Uterus (tissue), 4 donors: ENCODE measurements around the gene VAX1. TPM values are rescaled to one million over a fixed set of nuclear protein-coding genes. Genes with fewer than 3 reads are reported as not detected.

Experiments used
- DNase-seq, 2 donors: peaks; one replicate each; pipeline ENCODE4 v3.0.0-alpha.2; 2019 to 2020
- H3K27ac ChIP-seq, 2 donors: fragments of 200-600 bp; sonication (generic); 1 replicate in 1 of 2; 2 replicates in 1 of 2; pipeline ENCODE4 v1.5.1; 2016 to 2018
- H3K27me3 ChIP-seq, 2 donors: fragments of 200-600 bp; sonication (generic); one replicate each; pipeline ENCODE4 v1.5.1; 2018 to 2019; ENCODE audit warnings: control low read depth in 1 of 2
- H3K36me3 ChIP-seq, 2 donors: fragments of 200-600 bp; sonication (generic); one replicate each; pipeline ENCODE4 v1.5.1; 2019; ENCODE audit warnings: control low read depth in 1 of 2
- H3K4me1 ChIP-seq, 2 donors: fragments of 200-600 bp; sonication (generic); one replicate each; pipeline ENCODE4 v1.5.1; 2018 to 2019; ENCODE audit warnings: control low read depth in 1 of 2
- H3K4me3 ChIP-seq, 2 donors: fragments of 200-600 bp; sonication (generic); 1 replicate in 1 of 2; 2 replicates in 1 of 2; pipeline ENCODE4 v1.5.1; 2018 to 2019; ENCODE audit warnings: mild to moderate bottlenecking in 1 of 2
- H3K9me3 ChIP-seq, 2 donors: fragments of 200-600 bp; sonication (generic); one replicate each; pipeline ENCODE4 v1.5.1; 2019; ENCODE audit warnings: control low read depth in 1 of 2
- POLR2A ChIP-seq, 2 donors: fragments of 450-650 bp; IDR thresholded peaks; one replicate each; pipeline ENCODE4 v1.6.1; 2016; ENCODE audit warnings: antibody characterized with exemption in 2 of 2, mild to moderate bottlenecking in 1 of 2, moderate library complexity in 1 of 2
- intact Hi-C: fragments of 100-400 bp; cut with DNase I; formaldehyde crosslinking; loops from one replicate; pipeline ENCODE4 v1.15.1; 2023; ENCODE audit warnings: low total_unique reads
- total RNA-seq, 4 donors: library from RNA; depleted of rRNA in 3 of 4; stranded (reverse); fragments of >200 nt in 3 of 4; gene quantifications; one replicate each; pipeline versions ENCODE4 v1.1.0 to v1.2.4, GENCODE V29; 2014 to 2023
- TF ChIP-seq, protein P1 (sequence below), 4 experiments: fragments of 200-600 bp in 2 of 4; fragments of 450-650 bp in 2 of 4; sonication (generic) in 2 of 4; IDR thresholded peaks; one replicate each; pipeline ENCODE4 v1.5.1; 2016 to 2019; ENCODE audit warnings: antibody characterized with exemption in 4 of 4, mild to moderate bottlenecking in 2 of 4, moderate library complexity in 1 of 4
- donor health status: DM: yes; HTN: yes; CAD: no.

The VAX1 gene
- total RNA-seq, 4 donors from 2014 or later: not detected

GRCh38 chr10:117166418-117167345, 28.6 kb upstream of the VAX1 start:
- intact Hi-C loops: no loop called here
- Histone ChIP-seq H3K4me1 (peaks cover 0 to 15% of the 10 kb centered on the region in 2 donors), H3K9me3 (no peaks in the 10 kb centered on the region), H3K36me3 (no peaks in the 10 kb centered on the region), H3K4me3 (no peak overlapping the region), H3K27ac (no peak overlapping the region), H3K27me3 (peaks cover 25 to 90% of the 10 kb centered on the region in 2 donors)
- TF ChIP-seq, protein P1, sequence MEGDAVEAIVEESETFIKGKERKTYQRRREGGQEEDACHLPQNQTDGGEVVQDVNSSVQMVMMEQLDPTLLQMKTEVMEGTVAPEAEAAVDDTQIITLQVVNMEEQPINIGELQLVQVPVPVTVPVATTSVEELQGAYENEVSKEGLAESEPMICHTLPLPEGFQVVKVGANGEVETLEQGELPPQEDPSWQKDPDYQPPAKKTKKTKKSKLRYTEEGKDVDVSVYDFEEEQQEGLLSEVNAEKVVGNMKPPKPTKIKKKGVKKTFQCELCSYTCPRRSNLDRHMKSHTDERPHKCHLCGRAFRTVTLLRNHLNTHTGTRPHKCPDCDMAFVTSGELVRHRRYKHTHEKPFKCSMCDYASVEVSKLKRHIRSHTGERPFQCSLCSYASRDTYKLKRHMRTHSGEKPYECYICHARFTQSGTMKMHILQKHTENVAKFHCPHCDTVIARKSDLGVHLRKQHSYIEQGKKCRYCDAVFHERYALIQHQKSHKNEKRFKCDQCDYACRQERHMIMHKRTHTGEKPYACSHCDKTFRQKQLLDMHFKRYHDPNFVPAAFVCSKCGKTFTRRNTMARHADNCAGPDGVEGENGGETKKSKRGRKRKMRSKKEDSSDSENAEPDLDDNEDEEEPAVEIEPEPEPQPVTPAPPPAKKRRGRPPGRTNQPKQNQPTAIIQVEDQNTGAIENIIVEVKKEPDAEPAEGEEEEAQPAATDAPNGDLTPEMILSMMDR (IDR thresholded peaks at IDR 0.05): no peak
- no peak for TF ChIP-seq POLR2A (IDR thresholded peaks at IDR 0.05)
- DNase-seq: no peak

DNA sequence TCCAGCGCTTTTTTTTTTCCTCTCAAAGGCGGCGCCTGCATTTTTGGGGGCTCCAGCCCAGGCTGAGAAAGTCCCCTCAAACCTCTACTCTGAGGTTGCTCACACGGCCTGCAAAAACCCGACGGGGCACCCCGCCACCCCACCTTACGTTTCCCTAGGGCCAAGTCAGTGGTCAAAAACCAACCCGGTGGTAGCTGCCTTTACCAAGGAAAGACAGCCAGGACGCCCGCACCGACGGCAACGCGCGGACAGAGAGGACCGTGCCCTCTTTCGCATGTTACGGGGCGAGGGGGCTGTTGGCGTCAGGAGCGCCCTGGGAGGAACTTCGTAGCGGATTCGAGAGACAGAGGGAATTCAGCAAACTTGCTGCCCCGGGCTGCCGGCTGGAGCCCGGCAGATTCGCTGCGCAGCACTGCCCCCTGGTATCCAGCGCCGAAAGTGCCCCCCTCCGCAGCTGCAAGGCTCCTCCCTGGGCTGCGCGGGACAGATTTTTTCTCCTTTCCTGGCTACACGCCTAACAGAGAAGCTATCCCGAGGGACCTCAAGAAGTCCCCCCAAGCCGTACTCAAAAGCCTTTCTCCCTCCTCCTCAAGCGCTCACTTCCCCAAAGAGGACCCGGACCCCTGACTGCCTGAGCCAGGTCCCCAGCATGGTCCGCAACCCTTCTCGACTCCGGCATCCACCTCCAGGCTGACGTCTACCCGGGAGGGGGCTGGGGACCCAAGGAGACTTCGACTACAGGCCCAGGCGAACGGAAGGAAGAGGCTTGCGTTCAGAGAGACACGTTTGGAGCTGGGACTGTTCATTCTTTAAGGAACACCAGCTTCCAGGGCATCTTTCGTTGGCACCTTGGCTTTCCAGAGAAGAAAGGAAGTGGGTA, 27.7 kb upstream of the VAX1 start:
- Histone ChIP-seq H3K36me3 (no peaks in the 10 kb centered on the region), H3K27me3 (peaks cover 25 to 90% of the 10 kb centered on the region in 2 donors), H3K4me1 (peaks cover 0 to 15% of the 10 kb centered on the region in 2 donors), H3K9me3 (no peaks in the 10 kb centered on the region), H3K27ac (no peak overlapping the region), H3K4me3 (no peak overlapping the region)
- DNase-seq: no peak
- TF ChIP-seq POLR2A (IDR thresholded peaks at IDR 0.05): no peak
- TF ChIP-seq, protein P1 (IDR thresholded peaks at IDR 0.05): peak in 2 of 4 experiments; percentile 16 to 29
- intact Hi-C loops: no loop called here

DNA sequence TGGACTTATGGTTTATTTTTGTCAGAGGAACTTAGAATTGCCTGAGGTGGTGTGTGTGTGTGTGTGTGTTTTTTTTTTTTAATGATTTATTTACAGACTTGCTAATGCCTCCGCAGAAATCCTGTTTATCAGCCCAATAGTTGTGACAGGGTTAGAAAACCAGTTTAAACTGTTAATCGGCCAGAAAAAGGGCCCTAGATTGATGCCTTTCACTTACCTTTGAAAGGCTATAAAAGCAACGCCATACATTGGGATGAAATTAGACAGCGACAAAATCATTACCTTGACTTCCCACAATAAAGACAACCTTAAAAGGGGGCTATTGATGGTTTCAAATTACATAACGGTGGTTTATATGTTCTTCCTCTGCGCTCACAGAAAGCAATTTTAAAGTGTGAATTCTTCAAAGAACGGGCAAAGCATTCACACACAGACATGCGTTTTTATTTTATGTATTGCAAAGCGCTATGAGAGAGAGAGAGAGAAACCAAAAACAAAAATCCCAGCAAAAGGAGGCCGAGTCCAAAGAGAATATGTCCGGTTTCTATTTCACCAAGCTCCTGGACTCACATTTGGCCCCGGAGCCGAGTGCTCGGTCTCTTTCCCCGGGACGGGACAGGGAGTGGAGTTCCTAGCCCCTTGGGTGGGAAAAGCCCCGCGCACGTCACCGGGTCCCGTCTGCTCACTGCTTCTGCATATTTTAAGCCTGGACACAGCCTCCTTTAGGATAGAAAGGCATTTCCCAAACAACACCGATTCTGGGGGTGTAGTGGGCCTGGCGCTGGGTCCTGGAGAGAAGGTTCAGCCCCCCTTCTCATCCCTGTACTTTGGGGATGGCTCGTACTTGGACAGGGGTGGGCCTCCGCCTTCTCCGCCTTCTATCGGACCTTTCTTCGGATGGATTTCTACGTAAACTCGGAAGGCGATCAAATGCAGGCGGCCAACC, 26.8 kb upstream of the VAX1 start:
- H3K4me3 ChIP-seq: no peak overlapping the region
- H3K36me3 ChIP-seq: no peaks in the 10 kb centered on the region
- H3K9me3 ChIP-seq: no peaks in the 10 kb centered on the region
- H3K27me3 ChIP-seq: peaks cover 27 to 94% of the 10 kb centered on the region in 2 donors
- peaks cover 0 to 15% of the 10 kb centered on the region in 2 donors for H3K4me1 ChIP-seq
- no peak overlapping the region for H3K27ac ChIP-seq
- no peak for DNase-seq
- TF ChIP-seq, protein P1 (IDR thresholded peaks at IDR 0.05): no peak
- no peak for TF ChIP-seq POLR2A (IDR thresholded peaks at IDR 0.05)
- intact Hi-C loops: no loop called here

DNA sequence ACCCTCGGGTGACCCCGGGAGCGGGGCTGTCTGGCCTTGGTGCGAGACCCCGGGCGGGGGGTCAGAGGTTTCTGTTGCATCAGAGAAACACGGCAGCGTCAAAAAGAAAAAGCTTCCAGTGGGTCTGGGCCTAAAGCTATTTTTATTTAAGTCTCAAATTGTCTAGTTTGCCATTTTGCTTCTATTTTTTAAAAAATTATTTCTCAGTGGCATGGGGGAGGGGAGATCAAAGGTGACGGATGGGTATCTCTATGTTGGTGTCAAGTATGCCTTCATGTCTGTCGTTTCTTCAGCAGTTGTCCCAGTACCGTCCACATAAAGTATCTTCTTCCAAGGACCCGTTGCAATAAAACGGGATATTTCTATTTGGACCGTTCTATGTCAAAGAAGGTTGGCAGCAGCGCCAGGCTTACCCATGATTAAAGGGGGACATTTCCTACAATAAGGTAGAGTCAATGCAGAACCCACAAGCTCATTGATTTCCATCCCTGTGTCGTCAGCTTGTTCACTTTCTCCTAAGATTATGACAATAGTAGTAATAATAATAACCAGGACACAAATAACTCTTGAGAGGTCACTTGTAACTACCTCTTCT, 26.0 kb upstream of the VAX1 start:
- Histone ChIP-seq H3K27me3 (peaks cover 30 to 99% of the 10 kb centered on the region in 2 donors), H3K4me3 (no peak overlapping the region), H3K4me1 (peaks cover 0 to 15% of the 10 kb centered on the region in 2 donors), H3K36me3 (no peaks in the 10 kb centered on the region), H3K27ac (no peak overlapping the region), H3K9me3 (no peaks in the 10 kb centered on the region)
- intact Hi-C loops: no loop called here
- TF ChIP-seq, protein P1 (IDR thresholded peaks at IDR 0.05): no peak
- TF ChIP-seq POLR2A (IDR thresholded peaks at IDR 0.05): no peak
- DNase-seq: no peak
